OCI-LY1 (cell line): Measurements from ENCODE around the gene ZNF467.
A peak's percentile ranks its signal among the peaks of the same experiment; 100 is the strongest.

ENCODE experiments used
- H2AFZ ChIP-seq: fragments of 200-600 bp; sonication (generic), shearing (Covaris generic); 2 replicates; pipeline ENCODE4 v1.6.0; 2014; ENCODE audit warnings: antibody characterized with exemption, mild to moderate bottlenecking, low read length
- H3F3A ChIP-seq: fragments of 200-600 bp; sonication (generic), shearing (Covaris generic); 2 replicates; pipeline ENCODE4 v1.6.0; 2014; ENCODE audit warnings: mild to moderate bottlenecking, antibody characterized with exemption, low read length, moderate library complexity; ENCODE audit not compliant: insufficient read depth
- H3K27ac ChIP-seq: fragments of 200-600 bp; sonication (generic); 2 replicates; pipeline ENCODE4 v1.5.1; 2014; ENCODE audit warnings: low read length, mixed run types, mild to moderate bottlenecking, low read depth; ENCODE audit not compliant: poor library complexity, severe bottlenecking
- H3K27me3 ChIP-seq: fragments of 200-600 bp; sonication (generic); 2 replicates; pipeline ENCODE4 v1.6.0; 2014; ENCODE audit warnings: antibody characterized with exemption, mild to moderate bottlenecking, low read length, moderate library complexity; ENCODE audit not compliant: insufficient read depth
- H3K36me3 ChIP-seq: fragments of 200-600 bp; sonication (generic); 2 replicates; pipeline ENCODE4 v1.6.1; 2014; ENCODE audit warnings: mild to moderate bottlenecking, antibody characterized with exemption, low read length, moderate library complexity, mixed read lengths; ENCODE audit not compliant: insufficient read depth
- H3K4me1 ChIP-seq: fragments of 200-600 bp; sonication (generic); 2 replicates; pipeline ENCODE4 v1.5.1; 2014; ENCODE audit warnings: mild to moderate bottlenecking, low read length, moderate library complexity; ENCODE audit not compliant: insufficient read depth, severe bottlenecking
- H3K4me2 ChIP-seq: fragments of 200-600 bp; sonication (generic), shearing (Covaris generic); 2 replicates; pipeline ENCODE4 v1.6.1; 2014; ENCODE audit warnings: low read length
- H3K4me3 ChIP-seq: fragments of 200-600 bp; sonication (generic); 2 replicates; pipeline ENCODE4 v1.5.1; 2014; ENCODE audit warnings: low read length, low read depth, mild to moderate bottlenecking, mixed read lengths; ENCODE audit not compliant: poor library complexity, severe bottlenecking
- H3K79me2 ChIP-seq: fragments of 200-600 bp; shearing (Covaris generic); 2 replicates; pipeline ENCODE4 v1.6.1; 2016; ENCODE audit warnings: mixed run types, low read length, mixed read lengths; ENCODE audit not compliant: insufficient read depth
- H3K9ac ChIP-seq: fragments of 200-600 bp; sonication (generic), shearing (Covaris generic); 2 replicates; pipeline ENCODE4 v1.6.1; 2014; ENCODE audit warnings: mild to moderate bottlenecking, low read length, mixed read lengths
- H3K9me2 ChIP-seq: fragments of 200-600 bp; sonication (generic), shearing (Covaris generic); 2 replicates; pipeline ENCODE4 v1.6.1; 2014; ENCODE audit warnings: low read depth, mild to moderate bottlenecking, low read length, mixed read lengths
- H3K9me3 ChIP-seq: fragments of 200-600 bp; shearing (Covaris generic); 2 replicates; pipeline ENCODE4 v1.6.1; 2014; ENCODE audit warnings: low read length, mixed read lengths
- H4K20me1 ChIP-seq: fragments of 200-600 bp; sonication (generic), shearing (Covaris generic); 2 replicates; pipeline ENCODE4 v1.6.0; 2016; ENCODE audit warnings: mild to moderate bottlenecking, low read length; ENCODE audit not compliant: insufficient read depth
- EZH2 ChIP-seq: fragments of 200-600 bp; sonication (generic), shearing (Covaris generic); IDR thresholded peaks from 2 replicates; pipeline ENCODE4 v1.8.0; 2017; ENCODE audit warnings: borderline replicate concordance, mixed run types, mild to moderate bottlenecking, antibody characterized with exemption, low read length, moderate library complexity, mixed read lengths
- TF ChIP-seq, protein P1 (sequence below): fragments of 200-600 bp; sonication (generic), shearing (Covaris generic); IDR thresholded peaks from 2 replicates; pipeline ENCODE4 v1.5.1; 2017; ENCODE audit warnings: mild to moderate bottlenecking, antibody characterized with exemption, low read length, moderate library complexity, mixed read lengths

ZNF467 gene

GRCh38 chr7:149772241-149772955 lies 990 bp downstream of the ZNF467 start:
- Histone ChIP-seq H3K9ac (peak overlapping the region; percentile 19; the same call in 1 of the 2 replicates), H2AFZ (no peak overlapping the region), H4K20me1 (no peaks in the 10 kb centered on the region), H3K4me1 (peaks cover 15% of the 10 kb centered on the region), H3K9me3 (no peaks in the 10 kb centered on the region), H3K36me3 (no peaks in the 10 kb centered on the region), H3K4me2 (peak overlapping the region; percentile 76), H3K27ac (no peak overlapping the region), H3K27me3 (peaks cover 12% of the 10 kb centered on the region; the same call in 1 of the 2 replicates), H3K79me2 (no peaks in the 10 kb centered on the region), H3K9me2 (no peaks in the 10 kb centered on the region), H3F3A (no peaks in the 10 kb centered on the region), H3K4me3 (peak overlapping the region; percentile 59)
- TF ChIP-seq, protein P1, sequence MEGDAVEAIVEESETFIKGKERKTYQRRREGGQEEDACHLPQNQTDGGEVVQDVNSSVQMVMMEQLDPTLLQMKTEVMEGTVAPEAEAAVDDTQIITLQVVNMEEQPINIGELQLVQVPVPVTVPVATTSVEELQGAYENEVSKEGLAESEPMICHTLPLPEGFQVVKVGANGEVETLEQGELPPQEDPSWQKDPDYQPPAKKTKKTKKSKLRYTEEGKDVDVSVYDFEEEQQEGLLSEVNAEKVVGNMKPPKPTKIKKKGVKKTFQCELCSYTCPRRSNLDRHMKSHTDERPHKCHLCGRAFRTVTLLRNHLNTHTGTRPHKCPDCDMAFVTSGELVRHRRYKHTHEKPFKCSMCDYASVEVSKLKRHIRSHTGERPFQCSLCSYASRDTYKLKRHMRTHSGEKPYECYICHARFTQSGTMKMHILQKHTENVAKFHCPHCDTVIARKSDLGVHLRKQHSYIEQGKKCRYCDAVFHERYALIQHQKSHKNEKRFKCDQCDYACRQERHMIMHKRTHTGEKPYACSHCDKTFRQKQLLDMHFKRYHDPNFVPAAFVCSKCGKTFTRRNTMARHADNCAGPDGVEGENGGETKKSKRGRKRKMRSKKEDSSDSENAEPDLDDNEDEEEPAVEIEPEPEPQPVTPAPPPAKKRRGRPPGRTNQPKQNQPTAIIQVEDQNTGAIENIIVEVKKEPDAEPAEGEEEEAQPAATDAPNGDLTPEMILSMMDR = no peak
- TF ChIP-seq EZH2 = no peak

- Histone ChIP-seq H3K4me3 (peak overlapping the region; percentile 59), H3K27ac (no peak overlapping the region), H3K36me3 (no peaks in the 10 kb centered on the region), H3K27me3 (0 out of 2 replicates have a peak, but pooled peaks cover 8% of the 10 kb centered on the region), H3K9me2 (no peaks in the 10 kb centered on the region), H2AFZ (no peak overlapping the region), H3K4me2 (peak overlapping the region; percentile 65), H3K9ac (peak overlapping the region; percentile 40; the same call in 1 of the 2 replicates), H3F3A (no peaks in the 10 kb centered on the region), H3K79me2 (no peaks in the 10 kb centered on the region), H3K9me3 (no peaks in the 10 kb centered on the region), H4K20me1 (no peaks in the 10 kb centered on the region), H3K4me1 (peaks cover 15% of the 10 kb centered on the region)
- TF ChIP-seq EZH2 = no peak
- TF ChIP-seq, protein P1 = no peak
These were observed 1.6 kb downstream of the ZNF467 start for GRCh38 chr7:149771720-149772240.

DNA sequence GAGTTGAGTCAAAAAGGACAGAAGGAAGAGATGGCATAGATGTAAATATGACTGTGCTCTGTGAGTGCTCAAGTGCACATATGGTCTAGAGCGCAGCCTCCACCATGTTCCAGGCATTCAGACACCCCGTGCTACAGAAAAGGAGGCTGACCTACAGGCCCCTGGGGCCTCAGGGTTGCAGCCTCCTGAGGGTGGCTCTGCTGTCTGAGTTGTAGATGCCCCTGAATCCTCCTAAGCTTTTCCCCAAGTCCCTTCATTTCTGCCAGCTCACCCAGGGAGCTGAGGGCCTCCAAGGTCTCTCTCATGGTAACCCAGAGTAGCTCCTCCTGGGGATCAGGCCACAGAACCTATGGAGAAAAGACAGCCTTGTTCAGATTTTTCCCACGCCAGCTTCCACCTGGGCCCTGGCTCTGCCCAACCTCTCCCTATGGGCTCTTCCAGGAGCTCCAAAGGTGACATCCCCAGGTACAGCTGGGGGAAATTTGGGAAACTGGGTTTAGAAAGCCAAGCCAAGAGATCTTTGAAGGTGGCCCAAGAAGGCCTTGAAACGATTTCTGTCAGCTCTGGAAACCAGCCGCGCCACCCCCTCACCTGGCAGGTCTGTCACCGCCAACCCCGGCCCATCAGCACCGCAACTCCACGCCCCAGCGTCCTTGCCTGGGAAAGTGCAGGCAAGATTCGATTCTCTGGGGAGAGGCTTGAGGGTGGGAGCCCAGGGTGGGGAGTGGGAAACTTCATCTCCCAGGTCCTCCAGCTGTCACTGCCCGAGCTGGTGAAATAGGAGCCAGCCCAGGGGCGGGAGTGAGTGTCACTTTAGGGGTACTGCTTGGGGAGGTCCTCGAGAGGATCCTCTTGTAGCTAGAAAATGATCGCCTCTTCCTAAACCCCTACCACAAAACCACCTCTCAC lies 2.4 kb downstream of the ZNF467 start:
- H3K4me2 ChIP-seq = peak overlapping the region; percentile 65
- H3F3A ChIP-seq = no peaks in the 10 kb centered on the region
- H3K79me2 ChIP-seq = no peaks in the 10 kb centered on the region
- no peak overlapping the region for H3K27ac ChIP-seq
- no peaks in the 10 kb centered on the region for H3K36me3 ChIP-seq
- H3K9me2 ChIP-seq = no peaks in the 10 kb centered on the region
- no peak overlapping the region for H3K9ac ChIP-seq
- 0 out of 2 replicates have a peak, but pooled peaks cover 8% of the 10 kb centered on the region for H3K27me3 ChIP-seq
- H3K9me3 ChIP-seq = no peaks in the 10 kb centered on the region
- no peaks in the 10 kb centered on the region for H4K20me1 ChIP-seq
- H2AFZ ChIP-seq = no peak overlapping the region
- H3K4me1 ChIP-seq = peaks cover 15% of the 10 kb centered on the region
- TF ChIP-seq EZH2 = no peak
- TF ChIP-seq, protein P1 = no peak
- peak overlapping the region; percentile 59 for H3K4me3 ChIP-seq
